PFSK-1 (cell line): ENCODE results near the gene SPRR3.

Source experiments
- FOXP2 ChIP-seq: optimal IDR thresholded peaks from 2 replicates; pipeline ENCODE3; 2011; ENCODE audit warnings: borderline replicate concordance, control low read depth, inconsistent platforms; ENCODE audit not compliant: insufficient read depth; ENCODE audit errors: extremely low read length, extremely low read depth
- POLR2AphosphoS5 ChIP-seq: IDR thresholded peaks from 2 replicates; pipeline ENCODE4 v1.6.1; 2012; ENCODE audit warnings: low read depth, mild to moderate bottlenecking, control low read depth, low read length, moderate library complexity
- REST ChIP-seq, 2 experiments: IDR thresholded peaks; 2 replicates each; pipeline versions ENCODE4 v1.6.1 to v1.8.0; 2011 to 2012; ENCODE audit warnings: low read depth in 2 of 2, low read length in 2 of 2, control low read depth in 1 of 2, inconsistent platforms in 1 of 2, mild to moderate bottlenecking in 1 of 2, moderate library complexity in 1 of 2; ENCODE audit not compliant: insufficient read depth in 1 of 2
- SIN3A ChIP-seq: IDR thresholded peaks from 2 replicates; pipeline ENCODE4 v1.6.1; 2012; ENCODE audit warnings: mild to moderate bottlenecking, low read length, moderate library complexity, borderline replicate concordance; ENCODE audit not compliant: insufficient read depth
- TAF1 ChIP-seq: IDR thresholded peaks from 2 replicates; pipeline ENCODE4 v1.6.1; 2012; ENCODE audit warnings: low read length, control low read depth, borderline replicate concordance; ENCODE audit not compliant: insufficient read depth

The SPRR3 gene

GRCh38 chr1:152965853-152966252, 35.7 kb upstream of the SPRR3 start:
- no peak for TF ChIP-seq POLR2AphosphoS5
- no peak for TF ChIP-seq SIN3A
- TF ChIP-seq REST (IDR thresholded peaks at IDR 0.05; ENCODE audit: insufficient read depth in 1 of 2, low read depth in 2 of 2, low read length in 2 of 2), result no peak
- no peak for TF ChIP-seq FOXP2

GRCh38 chr1:152967201-152967600, 34.3 kb upstream of the SPRR3 start:
- TF ChIP-seq REST (IDR thresholded peaks at IDR 0.05; ENCODE audit: insufficient read depth in 1 of 2, low read depth in 2 of 2, low read length in 2 of 2), result no peak
- TF ChIP-seq POLR2AphosphoS5, result no peak
- TF ChIP-seq FOXP2, result no peak
- no peak for TF ChIP-seq SIN3A
- no peak for TF ChIP-seq TAF1

- no peak for TF ChIP-seq SIN3A
- TF ChIP-seq TAF1, result no peak
- TF ChIP-seq POLR2AphosphoS5, result no peak
- no peak for TF ChIP-seq REST (IDR thresholded peaks at IDR 0.05; ENCODE audit: insufficient read depth in 1 of 2, low read depth in 2 of 2, low read length in 2 of 2)
- no peak for TF ChIP-seq FOXP2
Observed at GRCh38 chr1:152968248-152968647, 33.3 kb upstream of the SPRR3 start.

GRCh38 chr1:152969036-152969435, 32.5 kb upstream of the SPRR3 start:
- no peak for TF ChIP-seq TAF1
- no peak for TF ChIP-seq FOXP2
- TF ChIP-seq SIN3A, result no peak
- TF ChIP-seq POLR2AphosphoS5, result no peak
- no peak for TF ChIP-seq REST (IDR thresholded peaks at IDR 0.05; ENCODE audit: insufficient read depth in 1 of 2, low read depth in 2 of 2, low read length in 2 of 2)

DNA sequence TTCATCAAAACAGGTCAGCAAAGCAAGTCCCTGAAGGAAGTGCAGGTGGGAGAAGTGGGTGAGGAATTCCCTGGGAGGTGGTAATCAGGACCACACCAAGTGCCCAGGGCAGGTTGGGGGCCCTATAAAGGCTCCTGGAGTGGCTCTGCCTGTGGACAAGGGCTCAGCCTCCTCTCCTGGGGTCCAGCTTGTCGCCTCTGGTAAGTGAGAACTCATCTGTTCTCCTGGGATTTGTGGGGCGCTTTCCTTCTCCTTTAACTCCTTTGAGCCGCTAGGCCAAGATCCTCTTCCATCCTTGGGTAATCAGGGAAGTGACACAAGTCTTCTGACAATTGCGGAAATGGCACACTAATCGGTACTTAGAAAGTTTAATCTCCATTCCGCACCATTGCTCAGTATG, 31.1 kb upstream of the SPRR3 start, which contains the start of gene SPRR4:
Gene SPRR4, plus strand, starts transcription at position 154 of the 400 bp plus-strand sequence. CDS start 1,243 bp downstream, outside the sequence.
- no peak for TF ChIP-seq SIN3A
- no peak for TF ChIP-seq POLR2AphosphoS5
- TF ChIP-seq FOXP2, result no peak
- TF ChIP-seq TAF1, result no peak
- no peak for TF ChIP-seq REST (IDR thresholded peaks at IDR 0.05; ENCODE audit: insufficient read depth in 1 of 2, low read depth in 2 of 2, low read length in 2 of 2)
